HCT116 (cell line): ENCODE measurements around the gene GABPA. TPM values are rescaled to one million over a fixed set of nuclear protein-coding genes. Genes with fewer than 3 reads are reported as not detected.

Experiments
- ATAC-seq: fragments of 200-7000 bp; cut with Tn5 transposase; 2 replicates; pipeline ENCODE4 v1.9.1; 2020; ENCODE audit warnings: mild to moderate bottlenecking, moderate library complexity
- BruUV-seq: library from RNA; stranded (reverse); fragments of 400-500 nt; replicated peaks from 2 replicates; lab custom pipeline; 2021; lab: Mats Ljungman, UMichigan
- CTCF ChIA-PET: fragments of 300-600 bp; sonication (Branson Sonifier 250); formaldehyde crosslinking; loops from one replicate; lab custom pipeline; 2021; ENCODE audit warnings: antibody characterized with exemption; lab: Charles Lee
- POLR2A ChIA-PET: fragments of 300-600, 350-600 bp; sonication (Branson Sonifier 250); formaldehyde crosslinking; loops from one replicate; lab custom pipeline; 2021; ENCODE audit warnings: antibody characterized with exemption; lab: Charles Lee
- RAD21 ChIA-PET, 2 experiments: fragments of 300-600 bp; sonication (Branson Sonifier 250); formaldehyde crosslinking; loops; one replicate each; lab custom pipeline; 2023; ENCODE audit warnings: low total read pairs in 2 of 2; ENCODE audit not compliant: uncharacterized antibody in 2 of 2, unreplicated experiment in 2 of 2, low non-redundant PET in 1 of 2; lab: Charles Lee
- DNase-seq: peaks from one replicate; pipeline ENCODE4 v3.0.0-alpha.2; 2010; ENCODE audit warnings: low read depth, low spot score
- H2AFZ ChIP-seq: fragments of 200-600 bp; shearing (Covaris generic), sonication (generic); 2 replicates; pipeline ENCODE4 v1.6.1; 2017; ENCODE audit warnings: low read depth, mixed run types, mixed read lengths, antibody characterized with exemption, low read length; ENCODE audit not compliant: poor library complexity, severe bottlenecking
- H3K27ac ChIP-seq: 2 replicates; pipeline ENCODE4 v1.5.1; 2012; ENCODE audit warnings: low read depth, low read length
- H3K27me3 ChIP-seq: fragments of 200-600 bp; sonication (generic); 2 replicates; pipeline ENCODE4 v1.6.1; 2016; ENCODE audit warnings: mixed run types, low read length, mixed read lengths; ENCODE audit not compliant: insufficient read depth
- H3K36me3 ChIP-seq, 2 experiments: fragments of 200-500 bp in 1 of 2; fragments of 200-600 bp in 1 of 2; sonication (Bioruptor generic) in 1 of 2; sonication (generic) in 1 of 2; 2 replicates each; pipeline versions ENCODE4 v1.5.1 to v1.6.1; 2014 to 2016; ENCODE audit warnings: low read length in 2 of 2, inconsistent platforms in 1 of 2, mixed read lengths in 1 of 2, mixed run types in 1 of 2; ENCODE audit not compliant: insufficient read depth in 2 of 2, control insufficient read depth in 1 of 2
- H3K4me1 ChIP-seq, 2 experiments: fragments of 200-600 bp in 1 of 2; sonication (generic) in 1 of 2; 2 replicates each; pipeline versions ENCODE4 v1.5.1 to v1.6.1; 2012 to 2017; ENCODE audit warnings: low read length in 2 of 2, inconsistent platforms in 1 of 2, mild to moderate bottlenecking in 1 of 2, mixed read lengths in 1 of 2, mixed run types in 1 of 2, moderate library complexity in 1 of 2; ENCODE audit not compliant: insufficient read depth in 2 of 2, control insufficient read depth in 1 of 2
- H3K4me2 ChIP-seq: fragments of 200-600 bp; sonication (generic); 2 replicates; pipeline ENCODE4 v1.6.1; 2017; ENCODE audit warnings: mixed run types, low read length, mixed read lengths
- H3K4me3 ChIP-seq, 2 experiments: fragments of 200-600 bp in 1 of 2; sonication (generic) in 1 of 2; replicated peaks in 1 of 2; 2 replicates each; pipeline ENCODE4 v1.5.1; 2011 to 2016; ENCODE audit warnings: low read length in 2 of 2, control low read depth in 1 of 2, low read depth in 1 of 2, mild to moderate bottlenecking in 1 of 2, mixed read lengths in 1 of 2, mixed run types in 1 of 2
- H3K79me2 ChIP-seq: fragments of 200-600 bp; sonication (generic); 2 replicates; pipeline ENCODE4 v1.6.1; 2017; ENCODE audit warnings: mild to moderate bottlenecking, mixed run types, low read length, moderate library complexity, mixed read lengths; ENCODE audit not compliant: insufficient read depth
- H3K9ac ChIP-seq: fragments of 200-600 bp; sonication (generic); 2 replicates; pipeline ENCODE4 v1.6.1; 2016; ENCODE audit warnings: low read length, mixed read lengths
- H3K9me2 ChIP-seq: fragments of 200-600 bp; sonication (generic), shearing (Covaris generic); 2 replicates; pipeline ENCODE4 v1.6.1; 2017; ENCODE audit warnings: mixed run types, mild to moderate bottlenecking, moderate library complexity; ENCODE audit not compliant: insufficient read depth
- H3K9me3 ChIP-seq, 2 experiments: fragments of 200-500 bp in 1 of 2; fragments of 200-600 bp in 1 of 2; sonication (Bioruptor generic) in 1 of 2; sonication (generic) in 1 of 2; 2 replicates each; pipeline ENCODE4 v1.6.1; 2014 to 2017; ENCODE audit warnings: low read length in 2 of 2, mixed read lengths in 2 of 2, inconsistent platforms in 1 of 2, low read depth in 1 of 2, mild to moderate bottlenecking in 1 of 2, mixed run types in 1 of 2, moderate library complexity in 1 of 2; ENCODE audit not compliant: control insufficient read depth in 1 of 2, insufficient read depth in 1 of 2
- H4K20me1 ChIP-seq: fragments of 200-600 bp; sonication (generic), shearing (Covaris generic); 2 replicates; pipeline ENCODE4 v1.6.1; 2017; ENCODE audit warnings: mixed run types, mild to moderate bottlenecking, moderate library complexity; ENCODE audit not compliant: insufficient read depth
- EGR1 ChIP-seq: IDR thresholded peaks from 2 replicates; pipeline ENCODE4 v1.6.1; 2012; ENCODE audit warnings: low read depth
- ELF1 ChIP-seq: IDR thresholded peaks from 2 replicates; pipeline ENCODE4 v1.6.1; 2012; ENCODE audit warnings: low read depth, borderline replicate concordance
- EZH2 ChIP-seq: fragments of 200-600 bp; sonication (generic); IDR thresholded peaks from 2 replicates; pipeline ENCODE4 v1.6.1; 2017; ENCODE audit warnings: antibody characterized with exemption, mixed run types
- JUND ChIP-seq: IDR thresholded peaks from 2 replicates; pipeline ENCODE4 v1.6.1; 2012
- RAD21 ChIP-seq: IDR thresholded peaks from 2 replicates; pipeline ENCODE4 v1.6.1; 2012; ENCODE audit warnings: low read depth, mild to moderate bottlenecking
- SP1 ChIP-seq: IDR thresholded peaks from 2 replicates; pipeline ENCODE4 v1.6.1; 2012; ENCODE audit warnings: low read depth
- SRF ChIP-seq: IDR thresholded peaks from 2 replicates; pipeline ENCODE4 v1.6.1; 2012; ENCODE audit warnings: low read depth
- ZFX ChIP-seq: fragments of 450-650 bp; IDR thresholded peaks from 2 replicates; pipeline ENCODE4 v1.6.1; 2017
- ZNF274 ChIP-seq: fragments of 200-500 bp; sonication (Bioruptor generic); IDR thresholded peaks from 2 replicates; pipeline ENCODE4 v1.6.1; 2014; ENCODE audit warnings: mild to moderate bottlenecking, low read depth, low read length, inconsistent platforms
- intact Hi-C: fragments of 100-400 bp; cut with micrococcal nuclease; formaldehyde crosslinking; loops from 2 replicates; pipeline ENCODE4 v1.10.0; 2022
- total RNA-seq: library from RNA; stranded (reverse); gene quantifications from one replicate; pipeline ENCODE4 v1.2.1, GENCODE V29; 2021; ENCODE audit not compliant: unreplicated experiment
- TF ChIP-seq, protein P1 (sequence below): IDR thresholded peaks from 2 replicates; pipeline ENCODE4 v1.6.1; 2012; ENCODE audit warnings: low read depth
- TF ChIP-seq, protein P2 (sequence below), 3 experiments: fragments of 200-600 bp in 1 of 3; sonication (generic) in 1 of 3; IDR thresholded peaks in 2 of 3; conservative IDR thresholded peaks in 1 of 3; 2 replicates each; pipeline ENCODE4 v1.5.1; 2012 to 2017; ENCODE audit warnings: low read depth in 2 of 3, low read length in 2 of 3, antibody characterized with exemption in 1 of 3, borderline replicate concordance in 1 of 3, control low read depth in 1 of 3, mild to moderate bottlenecking in 1 of 3, mixed read lengths in 1 of 3, mixed run types in 1 of 3, moderate library complexity in 1 of 3; ENCODE audit not compliant: insufficient read depth in 1 of 3
- TF ChIP-seq, protein P3 (sequence below): IDR thresholded peaks from 2 replicates; pipeline ENCODE4 v1.6.1; 2012

Gene GABPA
- total RNA-seq, 1 experiment from 2014 or later = 23.6 TPM

DNA sequence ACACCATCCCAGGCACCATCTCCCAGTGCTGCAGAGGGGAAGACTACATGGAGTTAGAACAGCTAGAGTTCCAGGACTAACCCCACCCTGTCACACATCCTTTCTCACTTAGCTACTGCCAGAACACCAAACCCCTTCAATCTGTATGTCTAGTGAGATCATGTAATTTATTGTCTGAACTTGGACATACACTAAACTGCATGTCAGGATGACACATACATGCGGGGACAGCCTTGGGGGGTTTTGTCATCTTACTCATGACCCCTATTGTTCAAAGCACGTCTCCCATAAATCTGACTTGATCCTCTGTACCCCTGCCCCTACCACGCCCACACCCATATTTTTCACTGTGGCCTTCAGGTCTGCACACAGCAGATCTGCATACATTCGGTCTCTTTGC lies 71.3 kb downstream of the GABPA start:
- ATAC-seq (no peak), DNase-seq (no peak)
- Histone ChIP-seq H3K4me1 (no peaks in the 10 kb centered on the region), H3K79me2 (no peaks in the 10 kb centered on the region), H4K20me1 (no peaks in the 10 kb centered on the region), H3K36me3 (no peaks in the 10 kb centered on the region), H3K27me3 (no peaks in the 10 kb centered on the region), H3K9me2 (0 out of 2 replicates have a peak, but pooled peaks cover 3% of the 10 kb centered on the region), H2AFZ (no peak overlapping the region), H3K9ac (no peak overlapping the region), H3K9me3 (no peaks in the 10 kb centered on the region), H3K4me2 (no peak overlapping the region), H3K4me3 (no peak overlapping the region), H3K27ac (no peak overlapping the region)
- no TSS peak for BruUV-seq
- ChIA-PET POLR2A (no interaction called here), CTCF (no interaction called here), RAD21 (no interaction called here)
- TF ChIP-seq ZNF274 = no peak
- TF ChIP-seq, protein P1, sequence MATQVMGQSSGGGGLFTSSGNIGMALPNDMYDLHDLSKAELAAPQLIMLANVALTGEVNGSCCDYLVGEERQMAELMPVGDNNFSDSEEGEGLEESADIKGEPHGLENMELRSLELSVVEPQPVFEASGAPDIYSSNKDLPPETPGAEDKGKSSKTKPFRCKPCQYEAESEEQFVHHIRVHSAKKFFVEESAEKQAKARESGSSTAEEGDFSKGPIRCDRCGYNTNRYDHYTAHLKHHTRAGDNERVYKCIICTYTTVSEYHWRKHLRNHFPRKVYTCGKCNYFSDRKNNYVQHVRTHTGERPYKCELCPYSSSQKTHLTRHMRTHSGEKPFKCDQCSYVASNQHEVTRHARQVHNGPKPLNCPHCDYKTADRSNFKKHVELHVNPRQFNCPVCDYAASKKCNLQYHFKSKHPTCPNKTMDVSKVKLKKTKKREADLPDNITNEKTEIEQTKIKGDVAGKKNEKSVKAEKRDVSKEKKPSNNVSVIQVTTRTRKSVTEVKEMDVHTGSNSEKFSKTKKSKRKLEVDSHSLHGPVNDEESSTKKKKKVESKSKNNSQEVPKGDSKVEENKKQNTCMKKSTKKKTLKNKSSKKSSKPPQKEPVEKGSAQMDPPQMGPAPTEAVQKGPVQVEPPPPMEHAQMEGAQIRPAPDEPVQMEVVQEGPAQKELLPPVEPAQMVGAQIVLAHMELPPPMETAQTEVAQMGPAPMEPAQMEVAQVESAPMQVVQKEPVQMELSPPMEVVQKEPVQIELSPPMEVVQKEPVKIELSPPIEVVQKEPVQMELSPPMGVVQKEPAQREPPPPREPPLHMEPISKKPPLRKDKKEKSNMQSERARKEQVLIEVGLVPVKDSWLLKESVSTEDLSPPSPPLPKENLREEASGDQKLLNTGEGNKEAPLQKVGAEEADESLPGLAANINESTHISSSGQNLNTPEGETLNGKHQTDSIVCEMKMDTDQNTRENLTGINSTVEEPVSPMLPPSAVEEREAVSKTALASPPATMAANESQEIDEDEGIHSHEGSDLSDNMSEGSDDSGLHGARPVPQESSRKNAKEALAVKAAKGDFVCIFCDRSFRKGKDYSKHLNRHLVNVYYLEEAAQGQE = no peak
- intact Hi-C loops = no loop called here

DNA sequence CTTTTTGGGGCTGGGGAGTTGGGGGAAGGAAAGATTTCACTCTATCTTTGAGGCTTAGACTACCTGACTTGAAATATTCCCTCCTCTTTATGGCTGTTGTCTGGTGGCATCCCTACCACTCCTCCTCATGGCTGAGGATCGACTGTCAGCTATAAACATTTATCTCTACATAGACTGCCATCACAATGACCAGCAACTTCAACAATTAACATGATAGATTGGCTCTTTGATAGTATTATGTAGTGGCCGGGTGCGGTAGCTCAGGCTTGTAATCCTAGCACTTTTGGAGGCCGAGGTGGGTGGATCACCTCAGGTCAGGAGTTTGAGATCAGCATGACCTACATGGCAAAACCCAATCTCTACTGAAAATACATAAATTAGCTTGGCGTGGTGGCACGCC lies 72.4 kb downstream of the GABPA start:
- no peak overlapping the region for H3K4me2 ChIP-seq
- no peaks in the 10 kb centered on the region for H3K36me3 ChIP-seq
- no peaks in the 10 kb centered on the region for H3K27me3 ChIP-seq
- H3K9ac ChIP-seq = no peak overlapping the region
- H4K20me1 ChIP-seq = no peaks in the 10 kb centered on the region
- no peak for ATAC-seq
- no peak overlapping the region for H3K27ac ChIP-seq
- H3K9me3 ChIP-seq = no peaks in the 10 kb centered on the region
- no peak for DNase-seq
- intact Hi-C loops = no loop called here
- RAD21 ChIA-PET = no interaction called here
- H3K4me3 ChIP-seq = no peak overlapping the region
- 0 out of 2 replicates have a peak, but pooled peaks cover 3% of the 10 kb centered on the region for H3K9me2 ChIP-seq
- POLR2A ChIA-PET = no interaction called here
- BruUV-seq = no TSS peak
- H3K4me1 ChIP-seq = no peaks in the 10 kb centered on the region
- H3K79me2 ChIP-seq = no peaks in the 10 kb centered on the region
- no peak overlapping the region for H2AFZ ChIP-seq
- CTCF ChIA-PET = no interaction called here
- no peak for TF ChIP-seq SRF
- no peak for TF ChIP-seq EZH2
- TF ChIP-seq SP1 = no peak
- no peak for TF ChIP-seq RAD21
- TF ChIP-seq ZFX = no peak
- TF ChIP-seq, protein P2, sequence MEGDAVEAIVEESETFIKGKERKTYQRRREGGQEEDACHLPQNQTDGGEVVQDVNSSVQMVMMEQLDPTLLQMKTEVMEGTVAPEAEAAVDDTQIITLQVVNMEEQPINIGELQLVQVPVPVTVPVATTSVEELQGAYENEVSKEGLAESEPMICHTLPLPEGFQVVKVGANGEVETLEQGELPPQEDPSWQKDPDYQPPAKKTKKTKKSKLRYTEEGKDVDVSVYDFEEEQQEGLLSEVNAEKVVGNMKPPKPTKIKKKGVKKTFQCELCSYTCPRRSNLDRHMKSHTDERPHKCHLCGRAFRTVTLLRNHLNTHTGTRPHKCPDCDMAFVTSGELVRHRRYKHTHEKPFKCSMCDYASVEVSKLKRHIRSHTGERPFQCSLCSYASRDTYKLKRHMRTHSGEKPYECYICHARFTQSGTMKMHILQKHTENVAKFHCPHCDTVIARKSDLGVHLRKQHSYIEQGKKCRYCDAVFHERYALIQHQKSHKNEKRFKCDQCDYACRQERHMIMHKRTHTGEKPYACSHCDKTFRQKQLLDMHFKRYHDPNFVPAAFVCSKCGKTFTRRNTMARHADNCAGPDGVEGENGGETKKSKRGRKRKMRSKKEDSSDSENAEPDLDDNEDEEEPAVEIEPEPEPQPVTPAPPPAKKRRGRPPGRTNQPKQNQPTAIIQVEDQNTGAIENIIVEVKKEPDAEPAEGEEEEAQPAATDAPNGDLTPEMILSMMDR (IDR thresholded peaks at IDR 0.05 in 2 of 3, conservative IDR thresholded peaks at IDR 0.05 in 1 of 3; ENCODE audit: borderline replicate concordance in 1 of 3, insufficient read depth in 1 of 3, low read depth in 2 of 3, low read length in 2 of 3) = no peak
- no peak for TF ChIP-seq EGR1
- TF ChIP-seq, protein P3, sequence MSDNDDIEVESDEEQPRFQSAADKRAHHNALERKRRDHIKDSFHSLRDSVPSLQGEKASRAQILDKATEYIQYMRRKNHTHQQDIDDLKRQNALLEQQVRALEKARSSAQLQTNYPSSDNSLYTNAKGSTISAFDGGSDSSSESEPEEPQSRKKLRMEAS = no peak
- TF ChIP-seq, protein P1 = no peak
- TF ChIP-seq ELF1 = no peak
- no peak for TF ChIP-seq JUND
